ENCODE data around the gene RABL6.

GRCh38 chr9:136827794-136828473 is 20.2 kb downstream of the RABL6 start:
- TF ChIP-seq POLR2A (IDR thresholded peaks at IDR 0.05): no peak
- no peak for TF ChIP-seq CTCF (IDR thresholded peaks at IDR 0.05)

Data from uterus (tissue), 2 donors.